NCI-H226 (cell line): Measurements from ENCODE around the gene STARD9.
"Not testable (repeated sequence)": the region's sequence is repeated elsewhere in the genome, so short reads cannot be mapped to it uniquely, and the experiment has no call there.

ENCODE experiments used
- DNase-seq: peaks from one replicate; pipeline ENCODE4 v3.0.0-alpha.2; 2015

The STARD9 gene

DNA sequence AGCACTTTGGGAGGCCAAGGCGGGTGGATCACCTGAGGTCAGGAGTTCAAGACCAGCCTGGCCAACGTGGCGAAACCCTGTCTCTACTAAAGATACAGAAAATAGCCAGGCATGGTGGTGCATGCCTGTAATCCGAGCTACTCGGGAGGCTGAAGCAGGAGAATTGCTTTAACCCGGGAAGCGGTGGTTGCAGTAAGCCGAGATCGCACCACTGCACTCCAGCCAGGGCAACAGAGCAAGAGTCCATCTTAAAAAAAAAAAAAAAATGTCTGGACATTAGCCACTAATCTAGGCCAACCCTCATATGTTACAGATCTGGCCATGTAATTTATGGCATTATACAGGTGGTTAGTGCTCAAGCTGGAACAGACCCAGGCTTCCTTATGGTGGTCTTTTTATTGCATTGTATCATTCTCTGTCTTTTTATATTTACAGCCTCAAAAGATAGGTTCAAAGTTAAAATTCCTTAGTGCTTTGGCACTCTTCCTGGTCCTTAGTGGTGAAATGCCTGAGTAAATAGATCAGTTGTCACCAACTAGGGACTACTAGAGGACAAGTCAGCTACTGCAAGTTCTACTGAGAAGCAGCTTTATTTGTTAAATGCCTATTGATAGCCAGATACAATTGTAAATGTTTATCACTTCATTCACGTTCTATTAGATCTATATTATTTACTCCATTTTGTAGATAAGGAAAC, 16.0 kb downstream of the STARD9 start:
- no peak for DNase-seq

GRCh38 chr15:42592716-42593115, 17.3 kb downstream of the STARD9 start:
- no peak for DNase-seq

DNA sequence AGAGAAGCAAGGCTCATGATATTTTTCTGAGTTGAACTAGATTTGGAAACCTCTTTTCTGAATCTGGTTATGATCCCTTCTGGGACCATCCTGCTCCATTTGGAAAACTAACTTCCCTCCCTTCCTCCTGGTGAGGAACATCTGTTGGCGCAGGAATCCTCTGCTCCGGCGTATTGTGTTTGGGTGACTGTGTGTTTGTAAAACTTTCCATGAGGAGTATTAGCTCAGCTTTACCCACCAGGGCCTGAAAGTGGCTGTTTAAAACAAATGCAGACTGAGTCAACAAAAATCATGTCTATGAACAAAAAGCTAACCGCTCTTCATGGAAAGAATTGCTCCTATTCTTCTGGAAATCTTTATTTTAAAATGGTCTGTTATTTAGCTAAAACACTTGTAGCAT, 17.7 kb downstream of the STARD9 start:
- DNase-seq: no peak

- peak; percentile 2 for DNase-seq
Measured at GRCh38 chr15:42594095-42594494, 18.7 kb downstream of the STARD9 start.

- no peak for DNase-seq
Measured at GRCh38 chr15:42595626-42596240, 20.3 kb downstream of the STARD9 start.

- not testable (repeated sequence) for DNase-seq
Measured at GRCh38 chr15:42601316-42601715, 25.9 kb downstream of the STARD9 start.

- no peak for DNase-seq
Measured at GRCh38 chr15:42602501-42602900, 27.1 kb downstream of the STARD9 start.

GRCh38 chr15:42603978-42604377, 28.6 kb downstream of the STARD9 start:
- no peak for DNase-seq

DNA sequence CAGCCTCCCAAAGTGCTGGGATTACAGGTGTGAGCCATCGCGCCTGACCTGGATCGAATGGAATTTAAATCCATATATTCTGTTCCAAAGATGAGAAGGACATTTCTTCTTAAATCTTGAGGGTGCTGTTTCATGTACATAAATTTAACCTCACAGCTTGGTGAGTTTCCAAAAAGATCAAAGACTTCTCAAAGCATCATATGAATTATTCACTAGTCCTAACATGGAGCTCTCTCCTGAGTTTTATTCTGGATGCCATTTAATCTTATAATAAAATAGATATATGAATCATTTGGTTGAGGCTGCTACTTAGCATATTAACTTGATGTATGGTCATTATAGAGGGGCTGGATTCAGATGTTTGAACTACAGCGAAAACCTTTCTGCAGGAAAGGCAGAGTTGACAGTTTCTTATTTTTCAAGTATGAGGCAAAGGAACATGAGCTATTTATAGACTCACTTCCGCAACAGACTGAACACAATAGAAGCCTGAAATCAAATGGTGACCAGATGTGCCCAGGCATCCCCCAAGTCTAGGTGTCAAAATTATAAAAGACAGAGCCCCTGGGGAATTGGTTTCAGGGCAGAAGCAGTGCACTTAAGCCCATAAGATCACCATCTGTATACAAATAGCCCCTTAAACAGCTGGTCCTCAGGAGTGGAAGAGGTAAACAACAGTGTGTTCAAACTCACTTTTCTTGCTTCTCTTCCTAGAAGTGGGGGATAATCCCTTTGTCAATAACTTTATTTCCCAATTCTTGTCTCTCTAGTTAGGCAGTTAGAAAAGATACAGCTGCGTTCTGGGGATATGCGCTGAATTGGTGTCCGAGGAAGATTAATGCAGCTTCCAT, 29.7 kb downstream of the STARD9 start:
- no peak for DNase-seq

- DNase-seq: no peak
Measured at GRCh38 chr15:42605796-42606195, 30.4 kb downstream of the STARD9 start.

DNA sequence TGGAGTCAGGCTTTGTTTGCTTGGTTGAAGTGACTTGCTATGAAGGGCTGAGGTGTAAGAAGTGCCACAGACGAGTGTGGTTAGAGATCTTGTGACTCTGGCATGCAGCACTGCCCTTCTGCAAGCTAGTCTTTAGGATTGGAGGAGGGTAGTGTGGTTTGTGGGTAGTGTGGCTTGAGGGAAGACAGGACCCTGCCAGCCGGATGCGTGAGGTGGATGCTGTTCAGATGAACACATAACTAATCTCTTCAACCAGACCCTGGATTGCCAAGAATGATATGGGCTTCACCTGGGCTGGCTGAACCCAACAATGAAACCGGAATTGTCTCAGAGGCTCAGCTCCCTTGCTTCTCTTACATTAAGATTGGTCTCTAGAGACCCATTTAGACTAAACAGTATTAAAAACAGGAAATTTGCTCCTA, 32.7 kb downstream of the STARD9 start:
- no peak for DNase-seq

- no peak for DNase-seq
Measured at GRCh38 chr15:42608752-42609488, 33.5 kb downstream of the STARD9 start.

GRCh38 chr15:42611532-42611931, 36.1 kb downstream of the STARD9 start:
- DNase-seq: no peak

DNA sequence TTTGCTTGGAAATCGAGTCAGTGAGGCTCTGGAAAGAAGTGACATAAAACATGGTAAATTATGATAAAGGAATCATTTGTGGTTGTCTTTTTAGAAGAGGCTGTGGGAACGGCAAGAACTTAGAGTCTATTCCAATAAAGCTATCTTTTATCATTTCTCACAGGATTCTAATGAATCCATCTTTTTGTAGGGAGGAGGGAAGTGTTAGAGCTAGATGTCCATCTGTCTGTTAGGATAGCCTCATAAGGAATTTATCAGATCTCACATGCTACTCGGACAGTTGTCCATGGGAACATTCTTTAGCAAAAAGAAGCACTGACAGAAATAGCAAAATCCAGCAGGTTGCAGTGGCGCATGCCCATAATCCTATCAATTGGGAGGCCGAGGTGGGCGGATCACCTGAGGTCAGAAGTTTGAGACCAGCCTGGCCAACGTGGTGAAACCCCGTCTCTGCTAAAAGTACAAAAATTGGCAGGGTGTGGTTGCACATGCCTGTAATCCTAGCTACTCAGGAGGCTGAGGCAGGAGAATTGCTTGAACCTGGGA, 37.0 kb downstream of the STARD9 start:
- no peak for DNase-seq

GRCh38 chr15:42616107-42616506, 40.7 kb downstream of the STARD9 start:
- no peak for DNase-seq

DNA sequence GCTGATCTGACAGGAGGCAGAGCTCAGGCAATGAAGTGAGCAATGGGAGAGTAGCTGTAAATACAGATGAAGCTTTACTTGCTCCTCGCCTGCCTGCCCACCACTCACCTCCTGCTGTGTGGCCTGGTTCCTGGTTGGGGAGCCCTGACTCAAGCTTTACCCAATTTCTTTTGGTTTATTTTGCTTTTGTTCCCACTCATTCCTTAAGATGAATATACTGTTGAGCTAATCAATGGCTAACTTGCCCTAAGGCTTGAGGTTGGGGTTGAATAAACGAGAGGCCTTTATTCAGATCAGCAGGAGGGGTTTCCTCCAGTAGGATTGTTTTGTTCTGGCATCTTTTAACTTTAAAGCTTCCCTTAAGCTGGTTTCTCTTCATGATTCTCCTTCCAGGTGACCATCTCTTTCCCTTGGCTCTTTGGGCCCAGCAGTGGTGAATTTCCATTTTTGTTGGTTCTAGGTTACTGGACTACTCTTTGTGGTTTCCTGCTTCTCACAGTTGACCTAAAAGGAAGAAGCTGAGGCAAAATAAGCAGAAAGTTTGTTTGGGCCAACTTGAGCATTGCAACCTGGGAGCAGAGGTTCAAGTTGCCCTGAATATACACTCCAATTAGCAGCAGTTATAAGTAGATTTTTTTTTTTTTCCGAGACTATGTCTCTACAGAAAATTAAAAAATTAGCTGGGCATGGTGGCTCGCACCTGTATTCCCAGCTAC, 44.4 kb downstream of the STARD9 start:
- no peak for DNase-seq

GRCh38 chr15:42621386-42621785, 46.0 kb downstream of the STARD9 start:
- DNase-seq: no peak

GRCh38 chr15:42621996-42622925, 46.9 kb downstream of the STARD9 start:
- DNase-seq: no peak

DNA sequence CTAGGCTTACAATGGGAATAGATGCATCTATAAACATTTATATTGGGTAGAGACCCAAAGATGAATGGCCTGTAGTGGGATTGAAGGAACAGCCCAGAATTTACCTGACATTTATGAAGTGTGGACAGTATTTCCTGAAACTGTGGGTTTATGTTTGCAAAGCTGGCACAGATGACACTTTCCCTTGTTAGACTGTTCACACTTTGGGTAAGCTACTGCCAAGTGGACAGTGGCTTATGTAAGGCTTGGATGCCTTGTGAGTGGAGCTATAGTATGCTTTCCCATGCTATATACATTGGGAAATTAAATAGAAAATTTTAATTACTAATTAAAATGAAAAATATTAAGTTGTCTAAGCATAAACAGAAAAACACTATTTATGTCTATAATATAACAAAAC, 48.5 kb downstream of the STARD9 start:
- no peak for DNase-seq

GRCh38 chr15:42627485-42627884, 52.1 kb downstream of the STARD9 start:
- no peak for DNase-seq

DNA sequence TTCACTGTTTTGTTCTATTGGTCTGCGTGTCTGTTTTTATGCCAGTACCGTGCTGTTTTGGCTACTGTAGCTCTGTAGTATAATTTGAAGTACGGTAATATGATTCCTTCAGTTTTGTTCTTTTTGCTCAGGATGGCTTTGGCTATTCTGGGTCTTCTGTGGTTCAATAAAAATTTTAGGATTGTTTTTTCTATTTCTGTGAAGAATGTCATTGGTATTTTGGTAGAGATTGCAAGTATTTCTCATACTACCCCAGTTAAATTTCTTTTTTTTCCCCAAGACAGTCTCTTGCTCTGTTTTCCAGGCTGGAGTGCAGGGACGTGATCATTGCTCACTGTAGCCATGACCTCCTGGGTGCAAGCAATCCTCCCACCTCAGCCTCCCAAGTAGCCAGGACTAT, 53.4 kb downstream of the STARD9 start:
- no peak for DNase-seq
